Muscle layer of colon (tissue), 2 donors: ENCODE measurements around the gene GTF2H2.
"Not testable (repeated sequence)": the region's sequence is repeated elsewhere in the genome, so short reads cannot be mapped to it uniquely, and the experiment has no call there.

Experiments
- H3K27ac ChIP-seq: one replicate; pipeline ENCODE4 v1.7.0; 2013; ENCODE audit warnings: low read depth, mild to moderate bottlenecking, low read length, moderate library complexity
- H3K27me3 ChIP-seq, 2 donors: one replicate each; pipeline ENCODE4 v1.7.0; 2013; ENCODE audit warnings: low read length in 2 of 2, mild to moderate bottlenecking in 2 of 2; ENCODE audit not compliant: insufficient read depth in 2 of 2, control insufficient read depth in 1 of 2
- H3K36me3 ChIP-seq: one replicate; pipeline ENCODE4 v1.7.0; 2013; ENCODE audit warnings: mild to moderate bottlenecking, low read length; ENCODE audit not compliant: insufficient read depth
- H3K4me1 ChIP-seq: one replicate; pipeline ENCODE4 v1.7.0; 2013; ENCODE audit warnings: mild to moderate bottlenecking, low read length; ENCODE audit not compliant: insufficient read depth
- H3K4me3 ChIP-seq, 2 donors: one replicate each; pipeline ENCODE4 v1.7.0; 2013; ENCODE audit warnings: low read length in 2 of 2, low read depth in 1 of 2, mild to moderate bottlenecking in 1 of 2, moderate library complexity in 1 of 2
- H3K9ac ChIP-seq: one replicate; pipeline ENCODE4 v1.7.0; 2013; ENCODE audit warnings: low read length
- H3K9me3 ChIP-seq: one replicate; pipeline ENCODE4 v1.7.0; 2013; ENCODE audit warnings: mild to moderate bottlenecking, low read length
- donor health status: abdominal sarcoma.
- donor health status: Adenocarcinoma of cecum.

GTF2H2 gene

GRCh38 chr5:71061322-71061721 lies 6.2 kb downstream of the GTF2H2 start:
- not testable (repeated sequence) for H3K4me3 ChIP-seq, H3K36me3 ChIP-seq, H3K27ac ChIP-seq, H3K9me3 ChIP-seq, H3K9ac ChIP-seq, H3K4me1 ChIP-seq, H3K27me3 ChIP-seq

- H3K4me1 ChIP-seq, H3K27me3 ChIP-seq, H3K9me3 ChIP-seq, H3K9ac ChIP-seq, H3K27ac ChIP-seq, H3K4me3 ChIP-seq, H3K36me3 ChIP-seq: not testable (repeated sequence)
These were observed 8.1 kb downstream of the GTF2H2 start for GRCh38 chr5:71059426-71059825.

DNA sequence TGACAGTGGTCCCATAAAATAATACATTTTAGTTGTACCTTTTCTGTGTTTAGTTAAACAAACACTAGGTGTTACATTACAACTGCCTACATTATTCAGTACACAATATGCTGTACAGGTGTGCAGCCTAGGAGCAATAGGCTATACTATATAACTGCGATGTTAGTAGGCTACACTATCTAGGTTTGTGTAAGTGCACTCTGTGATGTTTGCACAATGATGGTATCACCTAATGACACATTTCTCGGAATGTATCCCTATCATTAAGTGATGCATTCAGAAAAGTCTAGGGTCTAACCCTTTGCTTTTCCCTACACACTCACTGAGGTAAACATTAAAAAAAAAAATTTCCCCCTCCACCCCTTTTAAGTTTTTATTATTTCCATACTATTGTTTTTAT lies 22.7 kb downstream of the GTF2H2 start:
- H3K9me3 ChIP-seq, H3K27me3 ChIP-seq, H3K9ac ChIP-seq, H3K4me3 ChIP-seq, H3K4me1 ChIP-seq, H3K27ac ChIP-seq, H3K36me3 ChIP-seq: not testable (repeated sequence)

DNA sequence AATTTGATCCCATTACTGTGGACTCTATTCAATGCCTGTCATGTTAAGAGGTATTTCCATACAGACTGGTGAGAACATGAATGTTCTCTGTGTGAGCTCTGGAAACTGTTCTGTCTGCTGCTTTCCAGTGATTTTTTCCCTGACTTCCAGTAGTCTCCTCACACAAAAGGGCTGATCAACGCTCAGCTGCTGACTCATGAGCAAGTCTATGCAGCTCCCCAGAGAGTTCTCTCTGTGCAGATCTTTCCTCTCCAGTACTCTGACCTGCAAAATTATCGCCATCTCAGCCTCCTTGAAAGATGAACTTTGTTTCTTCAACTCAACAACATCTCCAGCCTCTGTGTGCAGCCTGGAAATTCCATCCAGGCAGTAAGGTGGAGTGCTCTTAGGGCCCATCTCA lies 23.3 kb downstream of the GTF2H2 start:
- not testable (repeated sequence) for H3K36me3 ChIP-seq, H3K9me3 ChIP-seq, H3K4me3 ChIP-seq, H3K27me3 ChIP-seq, H3K27ac ChIP-seq, H3K4me1 ChIP-seq, H3K9ac ChIP-seq

DNA sequence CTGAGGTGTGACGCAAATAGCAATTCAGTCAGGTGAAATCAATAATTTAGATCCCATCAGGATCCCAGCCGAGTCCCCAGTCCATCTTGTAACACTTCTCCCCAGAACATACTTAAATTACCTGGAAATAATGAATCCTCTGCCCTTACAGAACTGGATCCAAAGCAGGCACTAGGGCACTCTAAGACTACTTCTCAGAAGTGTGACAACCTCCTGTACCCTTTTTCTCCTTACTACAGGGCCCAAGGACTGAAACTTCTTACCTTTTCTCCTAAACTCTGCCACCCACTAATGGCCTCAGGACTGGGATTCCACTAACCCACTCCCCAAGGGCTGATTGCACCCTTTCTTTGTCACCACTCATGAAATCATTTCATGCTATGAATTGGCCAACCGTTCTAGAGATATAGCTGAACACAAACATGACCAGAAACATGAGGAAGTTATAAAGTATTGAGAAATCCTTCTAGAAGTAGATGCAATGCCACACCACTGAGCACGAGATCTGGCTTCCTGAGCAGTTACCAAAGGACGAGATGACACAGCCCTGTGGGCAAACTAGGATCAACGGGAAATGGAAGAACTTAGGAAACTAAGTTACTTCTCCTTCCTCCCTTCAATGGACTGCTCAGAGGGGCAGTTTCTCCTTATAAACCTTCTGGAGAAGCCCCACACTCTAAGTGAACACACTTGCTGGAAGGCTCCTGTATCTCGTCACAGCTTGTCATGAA lies 36.3 kb downstream of the GTF2H2 start:
- H3K36me3 ChIP-seq, H3K27me3 ChIP-seq, H3K9me3 ChIP-seq, H3K9ac ChIP-seq, H3K27ac ChIP-seq, H3K4me1 ChIP-seq, H3K4me3 ChIP-seq: not testable (repeated sequence)

DNA sequence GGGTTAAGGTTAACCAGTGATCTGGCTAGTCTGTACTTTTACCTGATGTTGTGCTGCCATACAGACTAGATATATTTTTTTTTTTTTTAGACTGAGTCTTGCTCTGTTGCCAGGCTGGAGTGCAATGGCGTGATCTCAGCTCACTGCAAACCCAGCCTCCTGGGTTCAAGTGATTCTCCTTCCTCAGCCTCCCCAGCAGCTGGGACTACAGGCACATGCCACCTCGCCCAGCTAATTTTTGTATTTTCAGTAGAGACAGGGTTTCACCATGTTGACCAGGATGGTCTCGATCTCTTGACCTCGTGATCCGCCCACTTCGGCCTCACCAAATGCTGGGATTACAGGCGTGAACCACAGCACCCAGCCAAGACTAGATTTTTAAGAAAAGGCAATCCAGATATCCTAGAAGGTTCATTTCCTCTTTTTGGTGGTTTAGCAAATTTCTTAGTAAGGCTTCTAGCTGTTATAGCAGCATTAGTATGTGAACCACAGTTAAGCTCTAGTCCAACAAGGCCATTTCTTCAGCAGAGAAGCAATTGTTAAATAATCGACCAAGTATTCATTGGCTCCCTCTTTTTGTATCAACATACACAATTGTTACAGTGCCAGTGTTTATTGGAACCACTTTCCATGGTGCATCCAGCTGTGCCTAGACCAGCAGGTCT lies 42.1 kb downstream of the GTF2H2 start, which contains the start of gene NAIP:
Gene NAIP, minus strand, starts transcription at position 51 of the 665 bp plus-strand sequence. CDS start 12,424 bp downstream, outside the sequence.
- not testable (repeated sequence) for H3K36me3 ChIP-seq, H3K4me1 ChIP-seq, H3K9ac ChIP-seq, H3K9me3 ChIP-seq, H3K27me3 ChIP-seq, H3K27ac ChIP-seq, H3K4me3 ChIP-seq

GRCh38 chr5:71020643-71021042 lies 46.8 kb downstream of the GTF2H2 start:
- H3K4me3 ChIP-seq, H3K9me3 ChIP-seq, H3K27me3 ChIP-seq, H3K9ac ChIP-seq, H3K36me3 ChIP-seq, H3K4me1 ChIP-seq, H3K27ac ChIP-seq: not testable (repeated sequence)

DNA sequence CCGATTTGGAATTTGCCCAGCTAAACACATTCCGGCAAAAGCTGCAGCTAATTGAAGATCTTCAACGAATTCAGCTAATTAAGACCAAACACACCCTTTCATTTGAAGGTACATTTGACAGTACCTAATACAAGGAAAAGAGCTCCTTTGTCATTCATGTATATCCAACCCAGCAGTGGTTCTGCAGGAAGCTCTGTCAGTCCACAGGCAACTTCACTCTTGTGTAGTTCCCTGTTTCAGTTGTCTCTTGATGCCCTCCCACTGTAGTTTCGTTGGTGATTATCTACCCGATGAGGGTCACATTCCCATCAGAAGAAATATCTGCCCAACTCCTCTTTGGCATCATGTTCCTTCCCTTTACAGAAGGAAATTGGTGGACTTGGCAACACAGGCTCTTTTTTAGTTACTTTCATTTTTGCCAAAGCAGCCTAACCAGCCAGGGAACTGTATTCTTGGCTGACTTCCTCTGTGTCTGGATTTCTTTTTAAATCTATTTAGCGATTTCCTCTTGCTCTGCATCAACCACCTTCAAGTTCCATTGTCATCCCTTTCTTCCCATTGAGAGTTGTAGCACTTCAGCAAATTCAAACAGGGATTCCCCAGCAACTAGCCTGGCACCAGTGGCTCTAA lies 49.0 kb downstream of the GTF2H2 start:
- not testable (repeated sequence) for H3K9me3 ChIP-seq, H3K27ac ChIP-seq, H3K4me3 ChIP-seq, H3K4me1 ChIP-seq, H3K36me3 ChIP-seq, H3K9ac ChIP-seq, H3K27me3 ChIP-seq

GRCh38 chr5:71014176-71014575 lies 53.3 kb downstream of the GTF2H2 start:
- H3K36me3 ChIP-seq: no peaks in the 10 kb centered on the region

DNA sequence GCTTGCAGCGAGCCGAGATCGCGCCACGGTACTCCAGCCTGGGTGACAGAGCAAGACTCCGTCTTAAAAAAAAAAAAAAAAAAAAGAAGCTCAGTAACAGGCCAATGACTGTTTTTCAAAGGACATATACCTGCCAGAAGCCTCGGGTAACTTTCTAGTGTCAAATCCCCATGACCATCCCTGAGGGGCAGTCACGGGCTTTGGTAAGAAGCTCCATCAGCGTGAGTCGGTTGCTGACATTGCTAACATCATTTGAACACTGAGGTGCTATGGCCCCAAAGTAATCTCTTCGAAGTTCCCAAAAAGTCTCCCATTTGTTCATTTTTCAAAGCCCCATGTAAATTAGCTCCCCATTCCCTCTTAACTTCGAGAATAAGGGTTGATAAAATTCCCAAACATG lies 53.9 kb downstream of the GTF2H2 start:
- Histone ChIP-seq H3K27me3 (no peaks in the 10 kb centered on the region), H3K27ac (no peak overlapping the region), H3K4me3 (no peak overlapping the region), H3K4me1 (no peaks in the 10 kb centered on the region), H3K9ac (no peak overlapping the region), H3K36me3 (no peaks in the 10 kb centered on the region), H3K9me3 (no peaks in the 10 kb centered on the region)

More at GRCh38 chr5:71014176-71014575, 53.3 kb downstream of the GTF2H2 start:
- Histone ChIP-seq H3K9me3 (no peaks in the 10 kb centered on the region), H3K27me3 (no peaks in the 10 kb centered on the region), H3K4me3 (no peak overlapping the region), H3K4me1 (no peaks in the 10 kb centered on the region), H3K27ac (no peak overlapping the region), H3K9ac (no peak overlapping the region)

- H3K27ac ChIP-seq: no peak overlapping the region
- H3K9me3 ChIP-seq: no peaks in the 10 kb centered on the region
- no peak overlapping the region for H3K9ac ChIP-seq
- no peaks in the 10 kb centered on the region for H3K36me3 ChIP-seq
- H3K27me3 ChIP-seq: no peaks in the 10 kb centered on the region
- H3K4me3 ChIP-seq: no peak overlapping the region
- no peaks in the 10 kb centered on the region for H3K4me1 ChIP-seq
These were observed 56.2 kb downstream of the GTF2H2 start for GRCh38 chr5:71011194-71011792.
